RWPE1 (cell line): ENCODE measurements around the gene RPL39L.

Experiments
- CTCF ChIA-PET: fragments of 350-600 bp; sonication (Branson Sonifier 250); formaldehyde crosslinking; extraction: SDS; loops from one replicate; lab custom pipeline; 2021; lab: Yijun Ruan, JAX
- POLR2A ChIA-PET: fragments of 400-600 bp; formaldehyde crosslinking; extraction: SDS; loops from one replicate; lab custom pipeline; 2020; ENCODE audit warnings: antibody characterized with exemption; ENCODE audit not compliant: low non-redundant PET; lab: Yijun Ruan, JAX
- DNase-seq: peaks from one replicate; pipeline ENCODE4 v3.0.0; 2012; ENCODE audit warnings: low spot score
- H3K27ac ChIP-seq: fragments of 450-650 bp; 2 replicates; pipeline ENCODE4 v1.5.1; 2017
- CTCF ChIP-seq: fragments of 450-650 bp; conservative IDR thresholded peaks from 2 replicates; pipeline ENCODE4 v1.5.1; 2017; ENCODE audit warnings: low read depth, mild to moderate bottlenecking

The RPL39L gene

GRCh38 chr3:187139126-187139894, at the start of gene RPL39L:
Gene RPL39L, minus strand, starts transcription at chr3:187139496. Its CDS starts 18,196 bp downstream, at chr3:187121300.
- H3K27ac ChIP-seq: peak within 1 kb of the TSS; percentile 80
- POLR2A ChIA-PET: no interaction called here
- TF ChIP-seq CTCF: peak; percentile 94
- DNase-seq: peak; percentile 92
- CTCF ChIA-PET: interaction anchor here (0.6 to 1.6 kb wide), 20 partner anchors 8 to 1268 kb away, joined by 3 to 9 read pairs (median 3); no protein-coding TSS in a partner anchor

- H3K27ac ChIP-seq: no peak overlapping the region
- no peak for DNase-seq
- CTCF ChIA-PET: no interaction called here
- no peak for TF ChIP-seq CTCF
- POLR2A ChIA-PET: no interaction called here
Measured at GRCh38 chr3:187188931-187189330, 49.6 kb upstream of the RPL39L start.

- peak; percentile 71 for DNase-seq
- peak overlapping the region; percentile 78 for H3K27ac ChIP-seq
- TF ChIP-seq CTCF: no peak
- ChIA-PET POLR2A (no interaction called here), CTCF (interaction anchor here (1.1 to 1.2 kb wide), 2 partner anchors 22 to 47 kb away, joined by 4 to 7 read pairs; partner anchors contain the start of gene RPL39L)
Measured at GRCh38 chr3:187186801-187187421, 47.6 kb upstream of the RPL39L start.

GRCh38 chr3:187186375-187186774, 47.1 kb upstream of the RPL39L start:
- no peak for TF ChIP-seq CTCF
- POLR2A ChIA-PET: no interaction called here
- CTCF ChIA-PET: interaction anchor here (0.6 to 1.2 kb wide), 3 partner anchors 21 to 207 kb away, joined by 3 to 7 read pairs (median 4); partner anchors contain the start of gene RPL39L
- no peak overlapping the region for H3K27ac ChIP-seq
- DNase-seq: no peak

- CTCF ChIA-PET: interaction anchor here (0.6 kb wide), 1 partner anchor 208 kb away, joined by 3 read pairs; no protein-coding TSS in a partner anchor
- no peak for TF ChIP-seq CTCF
- POLR2A ChIA-PET: no interaction called here
- no peak overlapping the region for H3K27ac ChIP-seq
- DNase-seq: no peak
Measured at GRCh38 chr3:187185759-187186158, 46.5 kb upstream of the RPL39L start.

- H3K27ac ChIP-seq: no peak overlapping the region
- CTCF ChIA-PET: no interaction called here
- POLR2A ChIA-PET: no interaction called here
- TF ChIP-seq CTCF: no peak
- no peak for DNase-seq
Measured at GRCh38 chr3:187183903-187184302, 44.6 kb upstream of the RPL39L start.
